22Rv1 (cell line): ENCODE data around the gene CCDC88A.

Experiments used
- ZFX ChIP-seq: fragments of 450-650 bp; IDR thresholded peaks from 2 replicates; pipeline ENCODE4 v1.6.1; 2017; ENCODE audit warnings: antibody characterized with exemption, borderline replicate concordance
- TF ChIP-seq, protein P1 (sequence below): fragments of 450-650 bp; IDR thresholded peaks from 2 replicates; pipeline ENCODE4 v1.5.1; 2017; ENCODE audit warnings: mild to moderate bottlenecking

DNA sequence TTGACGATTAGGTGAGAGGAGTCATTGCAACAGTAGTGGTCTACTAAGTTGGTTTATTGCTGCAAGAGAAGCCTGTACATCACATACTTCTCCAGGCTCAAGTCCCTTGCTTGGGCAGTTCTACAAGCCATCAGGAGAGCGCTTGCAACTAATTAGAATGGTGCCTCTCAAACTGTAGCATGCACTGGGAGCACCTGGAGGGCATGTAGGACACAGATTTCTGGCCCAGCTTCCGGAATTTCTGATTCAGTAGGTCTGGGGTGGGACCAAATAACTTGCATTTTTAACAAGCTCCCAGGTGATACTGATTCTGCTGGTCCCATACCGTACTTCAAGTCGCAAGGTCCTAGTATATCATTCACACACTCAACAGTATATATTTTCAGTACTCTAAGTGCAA lies 34.5 kb upstream of the CCDC88A start:
- TF ChIP-seq, protein P1, sequence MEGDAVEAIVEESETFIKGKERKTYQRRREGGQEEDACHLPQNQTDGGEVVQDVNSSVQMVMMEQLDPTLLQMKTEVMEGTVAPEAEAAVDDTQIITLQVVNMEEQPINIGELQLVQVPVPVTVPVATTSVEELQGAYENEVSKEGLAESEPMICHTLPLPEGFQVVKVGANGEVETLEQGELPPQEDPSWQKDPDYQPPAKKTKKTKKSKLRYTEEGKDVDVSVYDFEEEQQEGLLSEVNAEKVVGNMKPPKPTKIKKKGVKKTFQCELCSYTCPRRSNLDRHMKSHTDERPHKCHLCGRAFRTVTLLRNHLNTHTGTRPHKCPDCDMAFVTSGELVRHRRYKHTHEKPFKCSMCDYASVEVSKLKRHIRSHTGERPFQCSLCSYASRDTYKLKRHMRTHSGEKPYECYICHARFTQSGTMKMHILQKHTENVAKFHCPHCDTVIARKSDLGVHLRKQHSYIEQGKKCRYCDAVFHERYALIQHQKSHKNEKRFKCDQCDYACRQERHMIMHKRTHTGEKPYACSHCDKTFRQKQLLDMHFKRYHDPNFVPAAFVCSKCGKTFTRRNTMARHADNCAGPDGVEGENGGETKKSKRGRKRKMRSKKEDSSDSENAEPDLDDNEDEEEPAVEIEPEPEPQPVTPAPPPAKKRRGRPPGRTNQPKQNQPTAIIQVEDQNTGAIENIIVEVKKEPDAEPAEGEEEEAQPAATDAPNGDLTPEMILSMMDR, result no peak
- no peak for TF ChIP-seq ZFX
